ENCODE measurements around the gene FBXW5.
A peak's percentile ranks its signal among the peaks of the same experiment; 100 is the strongest.

Gene FBXW5

DNA sequence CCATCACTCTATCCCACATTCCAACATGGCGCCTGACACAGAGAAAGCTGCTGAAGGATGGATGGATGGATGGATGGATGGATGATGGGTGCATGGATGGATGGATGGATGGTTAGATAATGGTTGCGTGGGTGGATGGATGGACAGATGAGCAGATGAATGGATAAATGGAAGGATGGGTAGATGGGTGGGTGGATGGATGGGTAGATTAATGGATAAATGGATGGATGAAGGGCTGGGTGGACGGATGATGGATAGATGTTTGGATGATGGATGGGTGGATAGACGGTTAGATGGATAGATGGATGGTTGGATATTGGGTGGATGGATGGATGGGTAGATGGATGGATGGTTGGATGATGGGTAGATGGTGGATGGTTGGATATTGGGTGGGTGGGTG is 12.1 kb upstream of the FBXW5 start:
- H3K27me3 Mint-ChIP-seq (ENCODE audit: low read depth): no peaks in the 10 kb centered on the region
- H3K36me3 Mint-ChIP-seq (ENCODE audit: low read depth): no peaks in the 10 kb centered on the region
- no peak overlapping the region for H3K27ac Mint-ChIP-seq
- H3K9me3 Mint-ChIP-seq: no peaks in the 10 kb centered on the region
- H3K4me1 Mint-ChIP-seq: no peaks in the 10 kb centered on the region
- no peak overlapping the region for H3K4me3 Mint-ChIP-seq
- no peak for TF ChIP-seq CTCF (IDR thresholded peaks at IDR 0.05; ENCODE audit: unreplicated experiment in 3 of 3)

- H3K36me3 Mint-ChIP-seq (ENCODE audit: low read depth): no peaks in the 10 kb centered on the region
- H3K4me3 Mint-ChIP-seq: no peak overlapping the region
- H3K9me3 Mint-ChIP-seq: no peaks in the 10 kb centered on the region
- no peaks in the 10 kb centered on the region for H3K4me1 Mint-ChIP-seq
- TF ChIP-seq CTCF (IDR thresholded peaks at IDR 0.05; ENCODE audit: unreplicated experiment in 3 of 3): no peak
- no peaks in the 10 kb centered on the region for H3K27me3 Mint-ChIP-seq (ENCODE audit: low read depth)
- no peak overlapping the region for H3K27ac Mint-ChIP-seq
These were observed 11.4 kb upstream of the FBXW5 start for GRCh38 chr9:136955943-136956335.

DNA sequence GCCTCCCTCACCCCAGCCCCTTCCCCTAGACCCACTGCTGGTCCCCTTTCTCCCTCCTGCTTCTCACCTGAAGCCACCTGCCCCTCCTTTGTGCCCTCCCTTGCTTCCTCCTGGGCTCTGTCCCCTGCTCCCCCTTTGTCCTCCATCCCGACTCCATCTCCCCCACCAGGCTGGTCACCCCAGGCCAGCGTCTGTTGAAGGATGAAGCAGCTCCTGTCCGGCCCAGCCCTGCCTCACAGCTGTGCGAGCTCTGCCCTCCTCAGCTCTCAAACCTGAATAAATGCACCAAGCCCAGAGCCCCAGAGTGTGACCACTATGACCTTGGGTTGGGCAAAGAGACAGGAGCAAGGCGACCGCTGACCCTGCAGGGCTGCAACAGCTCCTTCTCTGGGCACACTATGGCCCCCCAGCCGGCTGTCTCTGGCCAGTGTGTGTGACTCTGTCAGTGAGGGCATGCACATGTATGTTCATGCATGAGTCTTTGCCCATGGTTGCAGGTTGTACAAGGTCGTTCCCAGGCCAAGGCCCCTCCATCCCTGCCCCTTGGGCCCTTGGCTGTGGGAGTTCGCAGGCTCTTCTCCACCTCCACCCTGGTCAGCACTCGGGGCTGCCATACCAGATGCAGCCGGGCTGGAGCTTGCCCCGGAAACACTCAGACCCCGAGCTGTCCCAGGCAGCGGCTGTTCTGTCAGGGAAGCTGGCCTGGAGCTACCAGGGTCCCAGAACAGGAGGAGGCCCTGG is 10.8 kb upstream of the FBXW5 start:
- TF ChIP-seq CTCF (IDR thresholded peaks at IDR 0.05; ENCODE audit: unreplicated experiment in 3 of 3): no peak
- H3K4me3 Mint-ChIP-seq: no peak overlapping the region
- H3K36me3 Mint-ChIP-seq (ENCODE audit: low read depth): no peaks in the 10 kb centered on the region
- no peaks in the 10 kb centered on the region for H3K4me1 Mint-ChIP-seq
- H3K9me3 Mint-ChIP-seq: no peaks in the 10 kb centered on the region
- no peaks in the 10 kb centered on the region for H3K27me3 Mint-ChIP-seq (ENCODE audit: low read depth)
- H3K27ac Mint-ChIP-seq: no peak overlapping the region

DNA sequence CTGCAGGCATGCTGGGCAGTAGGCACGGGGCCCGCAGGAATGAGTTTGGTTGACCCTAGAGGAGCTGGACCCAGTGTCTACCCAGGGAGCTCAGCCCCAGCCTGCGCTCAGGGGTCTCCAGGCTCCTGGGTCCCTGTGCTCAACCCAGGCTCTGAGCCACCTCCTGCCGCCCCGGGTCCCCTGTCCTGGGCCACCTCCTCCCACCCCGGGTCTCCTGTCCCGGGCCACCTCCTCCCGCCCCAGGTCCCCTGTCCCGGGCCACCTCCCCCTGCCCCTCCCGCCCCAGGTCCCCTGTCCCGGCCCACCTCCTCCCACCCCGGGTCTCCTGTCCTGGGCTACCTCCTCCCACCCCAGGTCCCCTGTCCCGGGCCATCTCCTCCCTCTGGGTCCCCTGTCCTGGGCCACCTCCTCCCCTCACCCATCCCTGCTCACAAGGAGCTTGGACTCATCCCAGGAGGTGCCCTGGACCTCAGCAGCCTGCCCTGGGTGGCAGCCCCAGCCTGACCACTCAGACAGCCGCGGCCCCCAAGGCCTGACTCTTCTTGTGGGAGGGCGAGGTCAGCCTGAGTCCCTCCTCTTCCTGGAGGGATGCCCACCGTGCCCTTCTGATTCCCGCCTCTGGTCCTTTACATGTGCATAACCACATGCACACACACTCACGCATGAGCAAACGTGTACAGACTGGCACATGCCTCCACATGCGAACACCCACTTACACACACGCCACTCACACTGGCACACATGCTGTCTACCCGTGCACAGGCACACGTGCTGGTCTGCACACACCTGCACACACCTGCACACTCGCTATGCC is 9.9 kb upstream of the FBXW5 start:
- Mint-ChIP-seq H3K36me3 (ENCODE audit: low read depth) (no peaks in the 10 kb centered on the region), H3K9me3 (no peaks in the 10 kb centered on the region), H3K27ac (no peak overlapping the region), H3K4me1 (no peaks in the 10 kb centered on the region), H3K27me3 (ENCODE audit: low read depth) (no peaks in the 10 kb centered on the region), H3K4me3 (peak overlapping the region in 1 of 3 experiments; percentile 35)
- no peak for TF ChIP-seq CTCF (IDR thresholded peaks at IDR 0.05; ENCODE audit: unreplicated experiment in 3 of 3)

- H3K27ac Mint-ChIP-seq: no peak overlapping the region
- no peaks in the 10 kb centered on the region for H3K4me1 Mint-ChIP-seq
- H3K36me3 Mint-ChIP-seq (ENCODE audit: low read depth): no peaks in the 10 kb centered on the region
- H3K4me3 Mint-ChIP-seq: no peak overlapping the region
- no peaks in the 10 kb centered on the region for H3K27me3 Mint-ChIP-seq (ENCODE audit: low read depth)
- no peaks in the 10 kb centered on the region for H3K9me3 Mint-ChIP-seq
- no peak for TF ChIP-seq CTCF (IDR thresholded peaks at IDR 0.05; ENCODE audit: unreplicated experiment in 3 of 3)
These were observed 9.3 kb upstream of the FBXW5 start for GRCh38 chr9:136953771-136954269.
